HG02938 (cell line): ENCODE data around the gene KIF26A.

ENCODE experiments used
- ATAC-seq: cut with Tn5 transposase; IDR thresholded peaks from one replicate; pipeline ENCODE4 v1.9.1; 2021; ENCODE audit warnings: mild to moderate bottlenecking, moderate library complexity; ENCODE audit not compliant: unreplicated experiment

Gene KIF26A

DNA sequence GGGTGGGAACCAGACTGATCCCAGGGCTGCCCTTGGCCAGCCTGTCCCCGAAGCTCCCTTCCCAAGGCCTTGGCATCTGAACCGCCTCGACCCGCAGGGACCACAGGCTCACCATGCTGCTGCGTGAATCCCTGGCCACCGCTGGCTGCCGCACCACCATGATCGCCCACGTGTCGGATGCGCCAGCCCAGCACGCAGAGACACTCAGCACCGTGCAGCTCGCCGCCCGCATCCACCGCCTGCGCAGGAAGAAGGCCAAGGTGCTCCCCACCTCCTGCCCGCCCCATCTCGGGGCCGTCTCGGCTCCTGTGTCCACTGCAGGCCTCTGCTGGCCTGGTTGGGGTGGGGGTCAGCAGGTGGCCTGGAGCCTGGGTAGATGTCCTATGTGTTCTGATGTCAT is 35.7 kb downstream of the KIF26A start:
- no peak for ATAC-seq

DNA sequence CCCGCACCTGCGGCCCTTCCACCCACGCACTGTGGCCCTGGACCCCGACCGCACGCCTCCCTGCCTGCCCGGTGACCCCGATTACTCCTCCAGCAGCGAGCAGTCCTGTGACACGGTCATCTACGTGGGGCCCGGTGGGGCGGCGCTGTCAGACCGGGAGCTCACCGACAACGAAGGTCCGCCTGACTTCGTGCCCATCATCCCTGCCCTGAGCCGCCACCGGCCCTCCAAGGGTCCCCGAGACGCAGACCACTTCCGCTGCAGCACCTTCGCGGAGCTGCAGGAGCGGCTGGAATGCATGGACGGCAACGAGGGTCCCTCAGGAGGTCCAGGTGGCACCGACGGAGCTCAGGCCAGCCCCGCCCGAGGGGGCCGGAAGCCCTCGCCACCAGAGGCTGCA is 36.7 kb downstream of the KIF26A start:
- ATAC-seq: no peak

DNA sequence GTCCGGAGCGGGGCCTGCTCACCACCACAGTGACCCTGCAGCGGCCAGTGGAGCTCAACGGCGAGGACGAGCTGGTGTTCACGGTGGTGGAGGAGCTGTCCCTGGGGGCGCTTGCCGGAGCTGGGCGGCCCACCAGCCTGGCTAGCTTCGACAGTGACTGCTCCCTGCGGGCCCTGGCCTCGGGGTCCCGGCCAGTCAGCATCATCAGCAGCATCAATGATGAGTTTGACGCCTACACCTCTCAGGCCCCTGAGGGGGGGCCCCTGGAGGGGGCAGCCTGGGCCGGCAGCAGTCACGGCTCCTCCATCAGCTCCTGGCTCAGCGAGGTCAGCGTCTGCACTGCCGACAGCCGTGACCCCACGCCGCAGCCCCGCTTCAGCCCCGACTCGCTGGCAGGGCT is 37.4 kb downstream of the KIF26A start:
- no peak for ATAC-seq

DNA sequence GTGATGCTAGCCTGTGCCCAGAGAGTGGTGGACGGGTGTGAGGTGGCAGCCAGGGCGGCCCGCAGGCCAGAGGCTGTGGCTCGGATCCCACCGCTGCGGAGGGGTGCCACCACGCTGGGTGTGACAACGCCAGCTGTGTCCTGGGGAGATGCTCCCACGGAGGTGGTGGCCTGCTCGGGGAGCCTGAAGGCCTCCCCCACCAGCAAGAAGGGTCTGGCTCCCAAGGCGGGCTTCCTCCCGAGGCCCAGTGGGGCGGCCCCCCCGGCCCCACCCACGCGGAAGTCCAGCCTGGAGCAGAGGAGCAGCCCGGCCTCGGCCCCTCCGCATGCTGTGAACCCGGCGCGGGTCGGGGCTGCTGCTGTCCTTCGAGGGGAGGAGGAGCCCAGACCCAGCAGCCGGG is 38.2 kb downstream of the KIF26A start:
- no peak for ATAC-seq

DNA sequence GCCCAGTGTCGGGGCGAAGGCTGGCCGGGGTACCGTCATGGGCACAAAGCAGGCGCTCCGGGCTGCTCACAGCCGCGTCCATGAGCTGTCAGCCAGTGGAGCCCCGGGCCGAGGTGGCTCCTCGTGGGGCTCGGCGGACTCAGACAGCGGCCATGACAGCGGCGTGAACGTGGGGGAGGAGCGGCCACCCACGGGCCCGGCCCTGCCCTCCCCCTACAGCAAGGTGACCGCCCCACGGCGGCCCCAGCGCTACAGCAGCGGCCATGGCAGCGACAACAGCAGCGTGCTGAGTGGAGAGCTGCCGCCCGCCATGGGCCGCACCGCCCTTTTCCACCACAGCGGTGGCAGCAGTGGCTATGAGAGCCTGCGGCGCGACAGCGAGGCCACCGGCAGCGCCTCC is 39.0 kb downstream of the KIF26A start:
- no peak for ATAC-seq

GRCh38 chr14:104178279-104178678 is 39.9 kb downstream of the KIF26A start:
- no peak for ATAC-seq

DNA sequence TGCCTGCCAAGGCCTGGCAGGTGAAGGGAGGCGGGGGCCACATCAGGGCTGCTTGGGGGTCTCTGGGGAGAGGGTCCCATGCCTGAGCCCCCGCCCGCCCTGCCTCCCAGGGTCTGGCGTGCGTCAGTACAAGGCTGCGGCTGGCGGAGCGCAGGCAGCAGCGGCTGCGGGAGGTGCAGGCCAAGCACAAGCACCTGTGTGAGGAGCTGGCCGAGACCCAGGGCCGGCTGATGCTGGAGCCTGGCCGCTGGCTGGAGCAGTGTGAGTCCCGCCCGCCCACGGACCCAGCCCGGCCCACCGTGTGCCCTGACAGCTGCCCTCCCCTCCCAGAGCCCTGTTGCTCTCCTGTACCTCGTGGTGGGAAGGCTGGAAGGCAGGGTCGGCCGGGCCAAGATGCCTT is 40.7 kb downstream of the KIF26A start:
- no peak for ATAC-seq

DNA sequence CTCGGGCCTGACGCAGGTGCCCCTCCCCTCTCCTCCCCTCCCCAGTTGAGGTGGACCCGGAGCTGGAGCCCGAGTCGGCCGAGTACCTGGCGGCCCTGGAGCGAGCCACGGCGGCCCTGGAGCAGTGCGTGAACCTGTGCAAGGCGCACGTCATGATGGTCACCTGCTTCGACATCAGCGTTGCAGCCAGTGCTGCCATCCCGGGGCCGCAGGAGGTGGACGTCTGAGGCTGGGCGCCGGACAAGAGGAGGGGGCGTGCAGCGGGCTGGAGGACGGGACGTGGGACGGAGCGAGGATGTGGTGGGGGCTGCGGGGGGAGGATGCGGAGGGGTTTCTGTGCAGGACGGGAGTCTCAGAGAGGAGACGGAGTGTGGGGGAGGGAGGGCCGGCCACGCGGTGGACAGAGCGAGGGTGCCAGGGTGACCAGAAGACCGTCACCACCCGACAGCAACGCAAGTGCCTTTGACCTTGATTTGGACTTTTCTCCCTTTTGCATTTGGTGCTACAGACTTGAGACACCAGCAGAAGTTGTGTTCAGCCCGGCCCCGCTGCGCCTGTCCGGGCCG is 41.3 kb downstream of the KIF26A start:
- no peak for ATAC-seq

- no peak for ATAC-seq
These were observed 42.3 kb downstream of the KIF26A start for GRCh38 chr14:104180561-104181165.

GRCh38 chr14:104181761-104182530 is 43.6 kb downstream of the KIF26A start:
- ATAC-seq: no peak

GRCh38 chr14:104182857-104183425 is 44.6 kb downstream of the KIF26A start:
- no peak for ATAC-seq

- no peak for ATAC-seq
These were observed 45.4 kb downstream of the KIF26A start for GRCh38 chr14:104183796-104184195.

GRCh38 chr14:104184506-104184905 is 46.1 kb downstream of the KIF26A start:
- ATAC-seq: no peak

DNA sequence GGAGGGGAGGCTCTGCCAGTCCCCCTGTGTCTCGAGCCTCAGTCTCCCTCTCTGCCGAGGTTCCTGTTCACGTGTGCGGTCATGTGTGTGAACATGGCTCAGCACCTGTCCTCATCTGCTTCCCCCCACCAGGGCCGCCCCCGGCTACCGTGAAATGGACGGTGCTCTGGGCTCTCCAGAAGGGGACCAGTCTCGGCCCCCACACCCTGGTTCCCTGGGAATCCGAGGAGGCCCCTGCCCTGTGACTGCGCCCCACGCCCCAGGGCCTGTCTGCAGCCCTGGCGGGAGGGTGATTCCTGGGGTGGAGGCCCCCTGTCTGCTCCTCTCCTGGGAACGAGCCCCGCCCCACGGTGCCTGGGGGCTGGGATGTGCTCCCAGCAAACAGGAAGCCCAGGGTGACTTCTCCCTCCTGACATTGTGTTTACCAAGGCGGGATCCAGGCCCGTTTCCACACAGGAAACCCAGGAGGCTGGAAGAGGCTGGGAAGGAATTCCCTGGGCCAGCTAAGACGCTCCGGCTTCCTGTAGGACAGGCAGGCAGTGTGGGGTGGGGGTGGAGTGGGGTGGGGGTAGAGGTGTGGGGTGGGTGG is 46.6 kb downstream of the KIF26A start:
- no peak for ATAC-seq

DNA sequence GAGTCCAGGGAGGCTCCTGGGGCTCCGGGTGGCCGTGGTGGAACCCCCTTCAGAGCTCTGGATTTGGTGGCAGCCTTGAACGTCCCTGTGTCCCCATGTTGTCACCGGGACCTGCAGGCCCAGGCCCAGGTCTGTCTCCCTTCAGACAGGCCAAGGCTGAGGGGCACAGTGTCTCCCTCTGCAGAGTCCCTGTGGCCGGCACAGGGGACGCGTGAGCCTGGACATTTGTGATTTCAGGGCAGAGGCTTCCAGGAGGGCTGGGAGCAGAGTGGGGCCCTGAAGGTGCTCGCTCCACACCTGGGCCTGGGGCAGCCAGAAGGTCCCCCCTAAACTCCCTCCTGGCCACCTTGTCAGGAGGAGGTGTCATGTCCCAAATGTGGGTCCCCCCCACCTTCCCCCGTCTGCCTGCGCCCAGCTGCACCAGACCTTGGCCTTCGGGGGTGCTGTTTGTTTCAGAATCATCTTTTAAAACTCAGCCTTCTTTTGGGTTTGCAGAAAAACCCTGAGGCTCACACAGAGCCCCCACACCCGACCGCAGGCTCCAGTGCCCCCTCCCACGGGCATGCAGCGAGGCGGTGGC is 47.6 kb downstream of the KIF26A start:
- ATAC-seq: no peak

DNA sequence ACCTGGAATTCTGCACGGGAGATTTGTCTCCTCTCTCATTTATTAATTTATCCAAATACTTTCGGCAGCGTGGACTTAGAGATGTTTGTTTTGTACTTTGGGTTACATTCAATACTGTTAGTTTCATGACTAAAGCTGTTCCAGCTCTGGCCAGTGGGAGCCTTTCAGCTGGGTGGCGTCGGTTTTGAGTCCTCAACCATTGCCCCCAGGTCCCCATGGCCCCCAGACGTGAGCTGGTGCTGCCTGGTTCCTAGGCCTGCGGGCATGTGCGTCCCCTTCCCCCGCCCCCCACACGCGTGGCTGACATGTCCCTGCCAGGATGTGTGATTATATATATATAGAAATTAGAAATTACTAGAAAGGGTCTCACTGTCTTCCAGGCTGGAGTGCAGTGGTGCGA is 48.2 kb downstream of the KIF26A start:
- no peak for ATAC-seq

DNA sequence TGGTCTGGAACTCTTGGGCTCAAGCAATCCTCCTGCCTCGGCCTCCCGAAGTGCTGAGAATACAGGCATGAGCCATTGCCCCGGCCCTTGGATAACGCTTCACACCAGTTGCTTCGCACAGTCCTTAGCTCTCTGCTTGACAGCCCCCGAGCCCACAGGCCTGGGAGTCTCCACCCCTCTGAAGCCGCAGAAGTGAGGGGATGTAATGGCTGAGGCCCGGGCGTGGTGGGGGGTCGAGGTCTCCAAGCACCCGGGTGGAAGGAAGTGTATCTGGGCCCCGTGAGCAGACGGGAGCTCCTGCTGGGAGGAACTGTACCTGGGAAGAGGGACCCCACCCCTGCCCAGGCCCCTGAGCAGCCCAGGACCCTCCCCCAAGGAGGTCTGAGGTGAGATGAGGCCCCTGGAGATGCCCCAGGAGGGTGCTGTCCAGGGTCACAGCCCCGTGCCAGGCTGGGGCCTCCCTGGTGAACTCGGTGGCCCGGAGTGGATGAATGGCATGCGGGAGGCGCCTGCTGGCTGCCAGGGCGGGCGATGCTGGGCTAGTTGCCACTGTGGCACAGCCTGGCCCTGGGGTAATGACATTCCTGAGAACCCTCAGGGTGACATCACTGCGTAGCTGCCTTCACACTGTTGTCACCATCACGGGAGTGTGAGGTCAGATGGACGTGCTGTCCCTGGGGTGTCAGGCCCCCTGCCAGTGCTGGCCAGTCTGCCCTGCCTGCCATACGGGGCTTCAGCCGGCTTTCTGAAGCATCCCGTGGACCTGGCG is 48.9 kb downstream of the KIF26A start:
- no peak for ATAC-seq

GRCh38 chr14:104187931-104188726 is 49.7 kb downstream of the KIF26A start:
- no peak for ATAC-seq

DNA sequence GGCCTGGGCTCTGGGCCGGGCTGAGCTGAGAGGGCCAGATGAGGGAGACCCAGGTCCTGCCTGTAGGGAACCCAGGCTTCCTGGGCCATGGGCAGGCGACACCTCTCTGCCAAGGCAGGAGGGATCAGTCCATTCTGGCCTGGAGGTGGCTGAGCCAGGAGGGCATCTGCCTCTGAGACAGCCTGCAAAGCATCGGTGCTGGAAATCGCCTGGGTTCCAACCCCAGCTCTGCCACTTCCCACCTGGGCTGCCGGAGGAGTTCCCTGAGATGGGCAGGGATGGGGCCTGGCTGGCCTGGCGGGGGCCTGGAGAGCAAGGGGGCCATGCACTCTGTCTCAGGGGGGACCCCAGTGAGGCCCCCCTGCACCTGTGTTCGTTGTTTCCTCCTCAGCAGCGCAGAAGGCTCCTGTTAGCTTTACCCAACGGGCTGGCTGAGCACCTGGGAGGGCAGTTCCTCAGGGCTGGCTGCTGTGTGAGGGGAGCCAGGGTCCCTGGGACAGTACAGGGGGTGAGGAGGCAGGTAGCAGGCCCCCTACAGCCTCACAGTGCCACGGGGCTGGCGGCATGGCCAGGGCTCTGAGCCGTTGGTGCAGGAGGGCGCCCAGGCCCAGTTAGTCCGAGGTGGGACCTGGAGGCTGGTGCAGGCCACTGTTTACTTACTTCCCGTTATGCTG is 50.5 kb downstream of the KIF26A start:
- no peak for ATAC-seq
